GM12865 (cell line): ENCODE data around the gene MYADML2.

ENCODE experiments used
- DNase-seq: peaks from one replicate; pipeline ENCODE4 v3.0.0; 2010; ENCODE audit warnings: low read depth
- H3K4me3 ChIP-seq: 2 replicates; pipeline ENCODE4 v1.5.1; 2011; ENCODE audit warnings: mild to moderate bottlenecking, low read depth, low read length, control low read depth
- TF ChIP-seq, protein P1 (sequence below): IDR thresholded peaks from 2 replicates; pipeline ENCODE4 v1.5.1; 2011; ENCODE audit warnings: low read length, control low read depth, low read depth, inconsistent platforms; ENCODE audit not compliant: insufficient read depth; ENCODE audit errors: missing control alignments

MYADML2 gene

GRCh38 chr17:81901167-81902022, 45.6 kb downstream of the MYADML2 start:
- no peak for DNase-seq
- TF ChIP-seq, protein P1, sequence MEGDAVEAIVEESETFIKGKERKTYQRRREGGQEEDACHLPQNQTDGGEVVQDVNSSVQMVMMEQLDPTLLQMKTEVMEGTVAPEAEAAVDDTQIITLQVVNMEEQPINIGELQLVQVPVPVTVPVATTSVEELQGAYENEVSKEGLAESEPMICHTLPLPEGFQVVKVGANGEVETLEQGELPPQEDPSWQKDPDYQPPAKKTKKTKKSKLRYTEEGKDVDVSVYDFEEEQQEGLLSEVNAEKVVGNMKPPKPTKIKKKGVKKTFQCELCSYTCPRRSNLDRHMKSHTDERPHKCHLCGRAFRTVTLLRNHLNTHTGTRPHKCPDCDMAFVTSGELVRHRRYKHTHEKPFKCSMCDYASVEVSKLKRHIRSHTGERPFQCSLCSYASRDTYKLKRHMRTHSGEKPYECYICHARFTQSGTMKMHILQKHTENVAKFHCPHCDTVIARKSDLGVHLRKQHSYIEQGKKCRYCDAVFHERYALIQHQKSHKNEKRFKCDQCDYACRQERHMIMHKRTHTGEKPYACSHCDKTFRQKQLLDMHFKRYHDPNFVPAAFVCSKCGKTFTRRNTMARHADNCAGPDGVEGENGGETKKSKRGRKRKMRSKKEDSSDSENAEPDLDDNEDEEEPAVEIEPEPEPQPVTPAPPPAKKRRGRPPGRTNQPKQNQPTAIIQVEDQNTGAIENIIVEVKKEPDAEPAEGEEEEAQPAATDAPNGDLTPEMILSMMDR = no peak
- H3K4me3 ChIP-seq = no peak overlapping the region

- DNase-seq = no peak
- H3K4me3 ChIP-seq = no peak overlapping the region
- TF ChIP-seq, protein P1 = no peak
Observed at GRCh38 chr17:81900181-81900820, 46.7 kb downstream of the MYADML2 start.

- H3K4me3 ChIP-seq = no peak overlapping the region
- TF ChIP-seq, protein P1 = no peak
- no peak for DNase-seq
Observed at GRCh38 chr17:81899514-81900166, 47.4 kb downstream of the MYADML2 start.

GRCh38 chr17:81898885-81899284, 48.1 kb downstream of the MYADML2 start:
- TF ChIP-seq, protein P1 = no peak
- no peak overlapping the region for H3K4me3 ChIP-seq

DNA sequence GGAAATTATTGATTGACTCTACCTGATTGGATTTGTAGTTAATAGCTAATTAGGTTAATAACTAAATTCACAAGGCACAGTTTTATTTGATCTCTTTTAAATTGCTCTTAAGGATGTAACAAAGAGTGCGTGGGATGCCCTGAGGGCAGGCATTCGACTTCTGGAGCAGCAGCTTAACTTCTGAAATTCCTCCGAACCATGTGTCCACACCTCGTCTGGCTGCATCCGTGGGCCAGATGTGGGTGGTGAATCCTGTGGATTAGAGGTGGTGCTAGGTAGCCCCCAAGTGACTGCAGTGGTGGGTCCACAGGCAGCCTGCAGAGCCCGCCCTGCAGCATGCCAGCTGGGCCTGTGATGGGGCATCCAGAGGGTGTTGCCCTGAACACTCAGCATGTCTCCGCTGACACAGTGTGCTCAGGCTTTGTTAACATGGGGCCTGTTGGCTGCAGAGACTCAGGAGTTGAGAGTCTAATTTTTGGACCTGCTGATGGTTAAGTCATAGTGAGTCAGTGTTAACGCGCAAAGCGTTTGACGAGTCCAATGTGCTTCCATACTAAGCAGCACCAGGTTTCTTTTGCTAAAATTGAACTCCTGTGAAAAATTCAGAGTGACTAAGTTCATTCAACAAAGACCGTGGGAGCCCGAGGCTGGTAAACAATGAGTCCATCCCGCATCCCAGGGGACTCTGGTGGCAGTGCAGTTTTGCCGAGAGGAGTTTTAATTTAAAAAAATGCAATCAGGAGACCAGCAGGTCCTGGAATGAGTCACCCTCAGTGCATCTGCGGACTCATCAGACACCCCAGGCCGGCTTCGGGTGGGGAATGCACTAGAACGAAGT, 48.8 kb downstream of the MYADML2 start:
- no peak overlapping the region for H3K4me3 ChIP-seq
- DNase-seq = no peak
- TF ChIP-seq, protein P1 = no peak

More at GRCh38 chr17:81898885-81899284, 48.1 kb downstream of the MYADML2 start:
- no peak for DNase-seq

DNA sequence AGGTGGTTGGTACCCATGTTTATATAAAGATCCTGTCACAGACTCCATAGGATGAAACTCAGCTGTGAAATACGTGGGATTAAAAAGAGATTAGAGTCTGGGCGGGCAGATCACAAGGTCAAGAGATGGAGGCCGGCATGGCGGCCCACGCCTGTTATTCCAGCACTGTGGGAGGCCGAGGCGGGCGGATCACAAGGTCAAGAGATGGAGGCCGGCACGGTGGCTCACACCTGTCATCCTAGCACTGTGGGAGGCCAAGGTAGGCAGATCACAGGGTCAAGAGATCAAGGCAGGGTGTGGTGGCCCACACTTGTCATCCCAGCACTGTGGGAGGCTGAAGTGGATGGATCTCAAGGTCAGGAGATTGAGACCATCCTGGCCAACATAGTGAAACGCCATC, 51.6 kb downstream of the MYADML2 start:
- DNase-seq = no peak
- no peak overlapping the region for H3K4me3 ChIP-seq
- TF ChIP-seq, protein P1 = no peak
